NOMO-1 treated with dmso at 0.1 percent for 144 hours (cell line): ENCODE measurements around the gene SLIT3.

Source experiments
- DNase-seq: peaks from one replicate; lab custom pipeline; 2025; ENCODE audit not compliant: unreplicated experiment; lab: John Stamatoyannopoulos, UW

SLIT3 gene

GRCh38 chr5:169300468-169301385 is at the start of gene SLIT3:
SLIT3 (minus strand) TSS chr5:169301139; CDS start chr5:169300709, 430 bp downstream.
- DNase-seq = no peak

- no peak for DNase-seq
Observed at GRCh38 chr5:169350016-169350415, 49.1 kb upstream of the SLIT3 start.

- DNase-seq = no peak
Observed at GRCh38 chr5:169347786-169348185, 46.8 kb upstream of the SLIT3 start.

GRCh38 chr5:169344629-169345028 is 43.7 kb upstream of the SLIT3 start:
- DNase-seq = no peak

- DNase-seq = no peak
Observed at GRCh38 chr5:169343766-169344165, 42.8 kb upstream of the SLIT3 start.

GRCh38 chr5:169341556-169341955 is 40.6 kb upstream of the SLIT3 start:
- no peak for DNase-seq

- DNase-seq = no peak
Observed at GRCh38 chr5:169339869-169340268, 38.9 kb upstream of the SLIT3 start.

- DNase-seq = no peak
Observed at GRCh38 chr5:169336242-169336641, 35.3 kb upstream of the SLIT3 start.

- no peak for DNase-seq
Observed at GRCh38 chr5:169335806-169336205, 34.9 kb upstream of the SLIT3 start.

- no peak for DNase-seq
Observed at GRCh38 chr5:169333518-169333917, 32.6 kb upstream of the SLIT3 start.

GRCh38 chr5:169331292-169331852 is 30.4 kb upstream of the SLIT3 start:
- no peak for DNase-seq

GRCh38 chr5:169328401-169328800 is 27.5 kb upstream of the SLIT3 start:
- no peak for DNase-seq

- no peak for DNase-seq
Observed at GRCh38 chr5:169325273-169325672, 24.3 kb upstream of the SLIT3 start.

- DNase-seq = no peak
Observed at GRCh38 chr5:169318556-169318955, 17.6 kb upstream of the SLIT3 start.

GRCh38 chr5:169307646-169308045 is 6.7 kb upstream of the SLIT3 start:
- no peak for DNase-seq

GRCh38 chr5:169305366-169305765 is 4.4 kb upstream of the SLIT3 start:
- no peak for DNase-seq

- no peak for DNase-seq
Observed at GRCh38 chr5:169304175-169304574, 3.2 kb upstream of the SLIT3 start.

GRCh38 chr5:169303119-169303515 is 2.2 kb upstream of the SLIT3 start:
- DNase-seq = no peak

- DNase-seq = peak; percentile 5
Observed at GRCh38 chr5:169302491-169303118, 1.7 kb upstream of the SLIT3 start.

GRCh38 chr5:169301986-169302385 is 1.0 kb upstream of the SLIT3 start:
- DNase-seq = no peak

- no peak for DNase-seq
Observed at GRCh38 chr5:169301386-169301934, 521 bp upstream of the SLIT3 start.
